GM12874 (cell line): ENCODE data around the gene ABHD1.

Experiments
- TF ChIP-seq, protein P1 (sequence below): IDR thresholded peaks from 2 replicates; pipeline ENCODE4 v1.5.1; 2011; ENCODE audit warnings: low read depth, mild to moderate bottlenecking, control low read depth, low read length, moderate library complexity; ENCODE audit not compliant: insufficient read depth

ABHD1 gene

DNA sequence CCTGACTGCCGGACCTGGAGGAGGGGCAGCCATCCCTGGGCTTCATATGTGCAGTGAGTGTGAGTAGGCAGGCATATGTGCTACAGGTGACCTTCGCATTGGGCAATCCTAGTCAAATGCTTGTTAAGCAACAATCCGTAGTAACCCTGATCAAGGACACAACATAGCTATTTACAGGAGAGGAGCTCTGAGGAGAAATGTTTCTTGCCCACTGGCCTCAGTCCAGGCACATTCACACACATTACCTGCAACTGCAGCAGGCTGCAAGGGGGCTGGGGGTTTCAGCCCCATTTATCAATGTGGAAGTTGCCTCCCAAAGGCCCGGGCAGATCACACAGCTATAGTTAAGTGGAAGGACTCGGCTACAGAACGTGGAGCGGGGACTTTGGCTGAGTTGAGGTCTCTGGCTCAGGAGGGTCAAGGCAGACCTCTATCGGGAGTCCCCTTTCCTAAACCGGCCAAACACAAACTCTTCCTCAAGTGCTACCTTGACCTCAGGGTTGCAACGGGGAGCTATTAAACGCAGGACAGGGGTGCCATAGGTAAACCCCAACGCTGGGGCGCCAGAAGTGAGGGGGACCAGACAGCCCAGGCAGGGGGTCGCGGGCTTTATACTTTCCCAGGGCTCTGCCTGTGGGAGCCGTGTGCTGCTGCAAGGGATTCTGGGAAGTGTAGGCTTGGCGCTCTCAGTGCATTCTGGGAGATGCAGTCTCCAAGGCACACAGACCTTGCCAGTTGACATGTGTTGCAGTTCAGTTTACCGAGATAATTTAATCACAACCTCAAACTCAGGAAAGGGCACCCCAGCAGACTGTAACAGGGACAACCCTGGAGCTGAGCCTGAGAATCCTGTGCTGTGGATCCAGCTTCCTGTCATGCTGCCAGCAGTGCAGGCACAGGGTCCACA is 27.6 kb upstream of the ABHD1 start:
- TF ChIP-seq, protein P1, sequence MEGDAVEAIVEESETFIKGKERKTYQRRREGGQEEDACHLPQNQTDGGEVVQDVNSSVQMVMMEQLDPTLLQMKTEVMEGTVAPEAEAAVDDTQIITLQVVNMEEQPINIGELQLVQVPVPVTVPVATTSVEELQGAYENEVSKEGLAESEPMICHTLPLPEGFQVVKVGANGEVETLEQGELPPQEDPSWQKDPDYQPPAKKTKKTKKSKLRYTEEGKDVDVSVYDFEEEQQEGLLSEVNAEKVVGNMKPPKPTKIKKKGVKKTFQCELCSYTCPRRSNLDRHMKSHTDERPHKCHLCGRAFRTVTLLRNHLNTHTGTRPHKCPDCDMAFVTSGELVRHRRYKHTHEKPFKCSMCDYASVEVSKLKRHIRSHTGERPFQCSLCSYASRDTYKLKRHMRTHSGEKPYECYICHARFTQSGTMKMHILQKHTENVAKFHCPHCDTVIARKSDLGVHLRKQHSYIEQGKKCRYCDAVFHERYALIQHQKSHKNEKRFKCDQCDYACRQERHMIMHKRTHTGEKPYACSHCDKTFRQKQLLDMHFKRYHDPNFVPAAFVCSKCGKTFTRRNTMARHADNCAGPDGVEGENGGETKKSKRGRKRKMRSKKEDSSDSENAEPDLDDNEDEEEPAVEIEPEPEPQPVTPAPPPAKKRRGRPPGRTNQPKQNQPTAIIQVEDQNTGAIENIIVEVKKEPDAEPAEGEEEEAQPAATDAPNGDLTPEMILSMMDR, result no peak

DNA sequence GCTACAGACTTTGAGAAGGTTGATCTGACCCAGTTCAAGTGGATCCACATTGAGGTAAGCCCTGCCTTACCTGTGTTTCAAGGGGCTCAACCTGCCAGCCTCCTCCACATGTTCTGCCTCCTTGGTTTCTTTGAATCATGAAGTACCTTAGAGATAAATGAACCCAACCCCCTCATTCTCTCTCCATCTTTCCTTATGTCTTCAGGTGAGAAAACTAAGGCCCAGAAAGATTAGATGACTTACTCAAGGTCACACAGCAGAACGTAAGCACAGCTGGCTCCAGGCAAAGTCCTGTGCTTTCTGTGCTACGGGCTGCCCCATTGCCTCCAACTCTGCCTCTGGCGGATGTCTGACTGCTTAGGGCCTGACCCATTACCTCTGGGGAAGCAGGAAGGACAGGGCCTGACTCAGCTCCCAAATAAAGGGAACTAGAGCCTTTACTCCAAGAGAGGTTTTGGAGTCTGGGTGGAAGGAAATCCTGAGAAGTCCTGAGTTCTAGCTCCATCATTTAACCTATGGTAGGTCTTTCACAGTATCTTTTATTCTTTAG is 26.8 kb upstream of the ABHD1 start:
- TF ChIP-seq, protein P1, result no peak

DNA sequence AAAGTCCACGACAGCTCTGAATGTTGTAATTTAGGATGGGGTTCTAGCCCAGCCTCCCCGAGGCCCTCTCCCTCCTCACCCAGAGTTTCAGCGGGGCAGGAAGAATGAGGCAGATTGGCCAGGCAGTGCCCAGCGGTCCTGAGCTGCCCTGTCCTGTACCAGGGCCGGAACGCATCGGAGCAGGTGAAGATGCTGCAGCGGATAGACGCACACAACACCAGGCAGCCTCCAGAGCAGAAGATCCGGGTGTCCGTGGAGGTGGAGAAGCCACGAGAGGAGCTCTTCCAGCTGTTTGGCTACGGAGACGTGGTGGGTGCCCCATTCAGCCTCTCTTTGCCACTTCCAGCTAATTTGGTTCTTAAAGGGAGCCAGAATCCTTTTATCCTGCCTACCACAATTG is 26.3 kb upstream of the ABHD1 start:
- TF ChIP-seq, protein P1, result no peak

DNA sequence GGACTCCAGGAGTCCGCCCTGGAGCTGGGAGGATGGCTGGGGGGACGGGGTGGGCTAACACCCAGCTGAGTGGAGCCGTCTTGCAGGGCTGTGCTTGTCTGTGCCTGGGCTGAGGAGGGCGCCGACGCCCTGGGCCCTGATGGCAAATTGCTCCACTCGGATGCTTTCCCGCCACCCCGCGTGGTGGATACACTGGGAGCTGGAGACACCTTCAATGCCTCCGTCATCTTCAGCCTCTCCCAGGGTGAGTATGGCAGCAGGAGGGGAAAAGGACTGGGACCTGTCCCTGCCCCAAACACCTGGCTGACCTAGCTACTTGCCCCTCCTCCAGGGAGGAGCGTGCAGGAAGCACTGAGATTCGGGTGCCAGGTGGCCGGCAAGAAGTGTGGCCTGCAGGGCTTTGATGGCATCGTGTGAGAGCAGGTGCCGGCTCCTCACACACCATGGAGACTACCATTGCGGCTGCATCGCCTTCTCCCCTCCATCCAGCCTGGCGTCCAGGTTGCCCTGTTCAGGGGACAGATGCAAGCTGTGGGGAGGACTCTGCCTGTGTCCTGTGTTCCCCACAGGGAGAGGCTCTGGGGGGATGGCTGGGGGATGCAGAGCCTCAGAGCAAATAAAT is 24.2 kb upstream of the ABHD1 start:
- TF ChIP-seq, protein P1, result no peak

DNA sequence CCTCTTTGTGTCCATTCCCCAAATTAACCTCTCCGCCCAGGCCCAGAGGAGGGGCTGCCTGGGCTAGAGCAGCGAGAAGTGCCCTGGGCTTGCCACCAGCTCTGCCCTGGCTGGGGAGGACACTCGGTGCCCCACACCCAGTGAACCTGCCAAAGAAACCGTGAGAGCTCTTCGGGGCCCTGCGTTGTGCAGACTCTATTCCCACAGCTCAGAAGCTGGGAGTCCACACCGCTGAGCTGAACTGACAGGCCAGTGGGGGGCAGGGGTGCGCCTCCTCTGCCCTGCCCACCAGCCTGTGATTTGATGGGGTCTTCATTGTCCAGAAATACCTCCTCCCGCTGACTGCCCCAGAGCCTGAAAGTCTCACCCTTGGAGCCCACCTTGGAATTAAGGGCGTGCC is 23.6 kb upstream of the ABHD1 start:
- TF ChIP-seq, protein P1, result no peak

DNA sequence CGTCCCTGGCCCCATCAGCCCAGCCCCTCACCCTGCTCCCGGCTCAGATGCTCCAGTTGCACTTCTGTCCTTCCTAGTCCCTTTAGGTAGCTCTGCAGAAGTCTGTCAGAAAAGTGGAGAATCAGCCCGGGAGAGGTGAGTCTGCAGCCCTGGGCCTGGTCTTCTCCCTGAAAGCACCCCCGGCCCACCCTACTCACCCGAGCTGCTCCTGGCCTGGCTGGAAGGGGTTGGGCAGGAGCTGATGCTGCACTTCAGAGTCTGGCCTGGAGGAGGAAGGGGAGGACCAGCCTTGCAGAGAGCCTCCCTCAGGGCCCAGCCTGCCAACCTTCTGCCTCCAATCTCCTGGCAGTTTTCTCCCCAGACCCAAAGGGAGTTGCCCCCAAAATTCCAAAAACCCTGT is 21.3 kb upstream of the ABHD1 start:
- TF ChIP-seq, protein P1, result no peak

DNA sequence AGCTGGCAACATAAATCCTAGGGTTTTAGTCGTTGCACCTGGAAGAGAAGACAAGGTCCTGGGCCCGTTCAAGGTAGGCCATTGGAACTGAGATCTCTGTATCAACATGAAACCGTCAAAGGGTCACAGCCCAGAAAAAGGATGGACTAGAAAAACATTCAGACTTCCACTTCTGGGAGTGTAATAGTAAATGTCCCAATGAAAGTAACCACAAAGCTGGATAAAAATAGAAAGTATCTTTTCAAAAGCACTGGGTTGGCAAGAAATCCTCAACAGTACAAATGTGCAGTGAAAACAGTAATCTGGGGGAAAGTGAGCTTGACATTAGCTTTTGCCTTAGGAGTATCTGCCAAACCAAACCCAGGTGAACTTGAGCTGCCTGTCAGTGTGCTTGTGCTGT is 17.6 kb upstream of the ABHD1 start:
- TF ChIP-seq, protein P1, result no peak
